WERI-Rb-1 (cell line): ENCODE measurements around the gene VWF.

Experiments
- DNase-seq: peaks from one replicate; pipeline ENCODE4 v3.0.0-alpha.2; 2020
- H3K27ac ChIP-seq: fragments of 250-450 bp; sonication (Bioruptor Pico); 2 replicates; pipeline ENCODE4 v1.5.1; 2020; ENCODE audit warnings: mild to moderate bottlenecking, moderate library complexity
- H3K27me3 ChIP-seq: fragments of 250-450 bp; sonication (Bioruptor Pico); 2 replicates; pipeline ENCODE4 v1.5.1; 2021; ENCODE audit warnings: mild to moderate bottlenecking, low read depth, moderate library complexity; ENCODE audit not compliant: insufficient read depth, severe bottlenecking
- H3K36me3 ChIP-seq: fragments of 250-450 bp; sonication (Bioruptor Pico); 2 replicates; pipeline ENCODE4 v1.5.1; 2020; ENCODE audit warnings: mild to moderate bottlenecking, moderate library complexity
- H3K4me3 ChIP-seq: 2 replicates; pipeline ENCODE4 v1.5.1; 2011; ENCODE audit warnings: low read depth, mild to moderate bottlenecking, control low read depth, low read length
- H3K9me3 ChIP-seq: fragments of 250-450 bp; sonication (Bioruptor Pico); 2 replicates; pipeline ENCODE4 v1.5.1; 2021; ENCODE audit warnings: mild to moderate bottlenecking, moderate library complexity; ENCODE audit not compliant: severe bottlenecking
- CTCF ChIP-seq: IDR thresholded peaks from 2 replicates; pipeline ENCODE4 v1.5.1; 2011; ENCODE audit warnings: low read depth, mild to moderate bottlenecking, control low read depth, inconsistent platforms, low read length

VWF gene

GRCh38 chr12:5941907-5942306 is 182.6 kb downstream of the VWF start:
- H3K27ac ChIP-seq: no peak overlapping the region
- no peak overlapping the region for H3K4me3 ChIP-seq
- H3K36me3 ChIP-seq: peaks cover 27% of the 10 kb centered on the region
- no peak for TF ChIP-seq CTCF
- H3K9me3 ChIP-seq: peaks cover 6% of the 10 kb centered on the region
- no peaks in the 10 kb centered on the region for H3K27me3 ChIP-seq
- DNase-seq: no peak

- Histone ChIP-seq H3K36me3 (no peaks in the 10 kb centered on the region; the same call in 1 of the 2 replicates), H3K9me3 (no peaks in the 10 kb centered on the region), H3K27ac (no peak overlapping the region), H3K4me3 (no peak overlapping the region), H3K27me3 (no peaks in the 10 kb centered on the region)
- no peak for TF ChIP-seq CTCF
- DNase-seq: no peak
Observed at GRCh38 chr12:5927732-5928516, 196.5 kb downstream of the VWF start.

- Histone ChIP-seq H3K27ac (no peak overlapping the region; the same call in 1 of the 2 replicates), H3K4me3 (no peak overlapping the region), H3K27me3 (no peaks in the 10 kb centered on the region), H3K36me3 (peaks cover 16% of the 10 kb centered on the region), H3K9me3 (no peaks in the 10 kb centered on the region)
- DNase-seq: no peak
- TF ChIP-seq CTCF: no peak
Observed at GRCh38 chr12:5925646-5926045, 198.8 kb downstream of the VWF start.

- Histone ChIP-seq H3K27ac (peak overlapping the region; percentile 79), H3K4me3 (no peak overlapping the region), H3K36me3 (peaks cover 27% of the 10 kb centered on the region), H3K27me3 (no peaks in the 10 kb centered on the region), H3K9me3 (no peaks in the 10 kb centered on the region)
- no peak for DNase-seq
- no peak for TF ChIP-seq CTCF
Observed at GRCh38 chr12:5924342-5924741, 200.1 kb downstream of the VWF start.

- Histone ChIP-seq H3K27me3 (no peaks in the 10 kb centered on the region), H3K9me3 (no peaks in the 10 kb centered on the region), H3K27ac (peak overlapping the region; percentile 79), H3K4me3 (no peak overlapping the region), H3K36me3 (peaks cover 30% of the 10 kb centered on the region)
- TF ChIP-seq CTCF: no peak
- no peak for DNase-seq
Observed at GRCh38 chr12:5923751-5924150, 200.7 kb downstream of the VWF start.
